NCI-H526 treated with DMSO at 0.1 percent for 48 hours (cell line): ENCODE data around the gene MNX1.
A peak's percentile ranks its signal among the peaks of the same experiment; 100 is the strongest.

Experiments used
- DNase-seq: peaks from one replicate; lab custom pipeline; 2025; lab: John Stamatoyannopoulos, UW

Gene MNX1

DNA sequence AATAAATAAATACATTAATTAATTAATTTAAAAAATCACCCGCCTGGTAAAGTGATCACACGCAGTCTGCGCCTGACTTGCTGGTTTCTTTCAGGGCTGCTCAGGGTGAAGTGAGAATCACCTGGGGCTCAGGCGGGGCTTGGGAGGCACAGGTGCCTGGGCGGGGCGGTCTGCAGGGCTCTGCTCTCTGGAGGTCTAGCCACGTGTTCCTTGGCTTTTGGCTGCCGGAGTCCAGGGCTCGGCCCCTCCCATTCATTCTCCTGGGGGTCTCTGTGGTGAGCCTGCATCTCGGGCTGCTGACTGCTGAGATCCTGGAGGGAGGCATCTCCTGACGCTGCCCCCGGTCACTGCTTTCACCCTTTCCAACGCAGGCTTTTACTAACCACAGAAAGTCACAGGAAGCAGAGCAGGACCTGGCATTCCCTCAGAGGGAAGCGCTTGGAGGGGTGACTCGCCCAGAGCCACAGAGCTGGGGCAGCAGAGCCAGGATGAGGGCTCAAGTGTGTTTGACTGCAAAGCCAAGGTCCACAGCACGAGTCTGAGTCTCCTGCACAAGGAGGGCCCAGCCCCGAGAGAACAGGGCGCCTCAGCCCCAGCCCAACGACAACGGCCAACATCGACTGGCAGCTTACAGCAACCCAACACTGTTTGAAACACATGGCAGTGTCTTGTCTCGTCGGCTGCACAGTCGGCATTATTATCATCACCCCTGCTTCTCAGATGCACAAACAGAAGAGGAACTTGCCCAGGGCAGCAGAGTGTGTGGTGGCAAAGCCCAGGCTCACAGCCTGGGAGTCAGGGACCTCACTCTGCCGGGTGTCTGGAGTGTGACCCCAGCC, 22.4 kb upstream of the MNX1 start:
- DNase-seq, result no peak

DNA sequence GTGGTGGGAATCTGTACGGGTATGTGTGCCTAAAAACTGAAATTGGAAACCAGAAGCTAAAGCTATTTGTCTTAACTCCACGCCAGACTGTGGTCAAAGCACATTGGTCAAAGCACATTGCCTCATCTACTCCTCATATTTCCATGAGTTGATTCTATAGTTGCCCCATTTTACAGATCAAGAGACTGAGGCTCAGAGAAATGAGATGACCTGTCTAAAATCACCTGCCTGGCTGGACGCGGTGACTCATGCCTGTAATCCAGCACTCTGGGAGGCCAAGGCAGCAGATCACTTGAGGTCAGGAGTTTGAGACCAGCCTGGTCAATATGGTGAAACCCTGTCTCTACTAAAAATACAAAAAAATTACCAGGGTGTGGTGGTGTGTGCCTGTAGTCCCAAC, 21.7 kb upstream of the MNX1 start:
- no peak for DNase-seq

DNA sequence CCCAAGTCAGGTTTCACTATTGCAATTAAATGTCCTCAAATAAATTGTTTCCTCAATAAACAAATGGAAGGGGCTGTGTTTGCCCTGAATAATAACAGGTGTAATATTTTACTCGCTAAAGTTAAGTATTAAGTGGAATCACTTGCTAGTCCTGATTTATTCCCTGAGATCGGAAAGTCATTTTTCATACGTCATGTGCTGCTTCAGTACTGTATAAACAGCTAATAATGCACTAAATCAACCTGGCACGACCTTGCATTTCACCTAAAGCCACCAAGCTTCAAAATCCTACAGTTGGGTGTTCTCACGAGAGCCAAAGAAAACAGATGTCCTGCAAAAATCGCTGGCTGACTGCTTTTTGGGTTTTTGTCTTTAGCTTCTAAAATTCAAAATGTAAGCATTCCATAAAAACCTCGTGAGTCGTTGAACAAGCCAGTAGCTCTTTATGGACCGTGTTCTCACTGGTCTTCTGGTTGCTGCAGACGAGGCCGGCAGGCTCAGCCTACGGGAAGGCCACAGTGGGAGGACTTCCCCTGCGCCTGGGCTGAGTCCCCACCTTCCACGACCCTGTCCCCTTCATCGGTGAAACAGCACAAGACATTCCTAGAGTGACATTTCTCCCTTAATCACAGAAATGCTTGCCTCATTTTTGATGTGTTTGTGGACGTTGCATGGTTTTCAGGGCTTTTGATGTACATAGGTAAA, 17.9 kb upstream of the MNX1 start:
- DNase-seq, result no peak

DNA sequence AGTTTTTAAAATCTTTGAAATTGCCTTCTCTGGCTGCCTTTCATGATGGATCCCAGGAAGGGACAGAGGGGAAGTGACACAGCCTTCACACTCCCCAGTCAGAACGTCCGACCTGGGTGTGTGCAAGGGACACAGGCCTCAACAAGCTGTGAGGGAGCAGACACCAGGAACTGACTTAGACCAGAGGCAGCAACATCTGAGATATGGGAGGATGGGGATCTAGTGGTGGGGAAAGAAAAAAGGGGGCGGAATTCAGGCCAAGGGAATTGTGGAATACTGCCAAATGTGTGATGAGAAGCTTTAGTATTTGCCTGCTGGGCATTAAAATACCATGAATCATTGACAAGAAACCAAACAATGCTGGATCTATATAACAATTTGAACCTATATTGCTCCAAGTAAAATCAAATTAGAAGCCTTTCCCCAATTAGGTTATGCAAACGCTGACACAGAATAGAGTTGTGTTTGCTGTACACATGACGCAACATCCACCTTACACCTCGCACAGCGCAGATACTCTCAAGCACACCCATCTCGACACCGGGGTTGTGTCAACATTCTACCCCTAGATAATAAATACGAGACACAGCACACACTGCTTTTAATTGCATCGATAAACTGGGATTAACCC, 17.2 kb upstream of the MNX1 start:
- DNase-seq, result no peak

DNA sequence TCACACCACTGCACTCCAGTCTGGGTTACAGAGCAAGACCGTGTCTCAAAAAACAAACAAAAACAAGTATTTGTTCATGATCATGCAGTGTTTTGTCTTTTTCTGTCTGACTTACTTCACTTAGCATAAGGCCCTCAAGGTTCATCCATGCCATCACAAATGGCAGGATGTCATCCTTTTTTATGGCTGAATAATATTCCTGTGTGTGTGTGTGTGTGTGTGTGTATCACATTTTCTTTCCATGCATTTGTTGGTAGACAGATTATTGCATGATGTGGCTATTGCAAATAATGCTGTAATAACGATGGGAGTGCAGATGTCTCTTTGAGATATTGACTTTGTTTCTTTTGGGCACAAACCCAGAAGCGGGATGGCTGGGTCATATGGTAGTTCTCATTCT, 14.3 kb upstream of the MNX1 start:
- no peak for DNase-seq

DNA sequence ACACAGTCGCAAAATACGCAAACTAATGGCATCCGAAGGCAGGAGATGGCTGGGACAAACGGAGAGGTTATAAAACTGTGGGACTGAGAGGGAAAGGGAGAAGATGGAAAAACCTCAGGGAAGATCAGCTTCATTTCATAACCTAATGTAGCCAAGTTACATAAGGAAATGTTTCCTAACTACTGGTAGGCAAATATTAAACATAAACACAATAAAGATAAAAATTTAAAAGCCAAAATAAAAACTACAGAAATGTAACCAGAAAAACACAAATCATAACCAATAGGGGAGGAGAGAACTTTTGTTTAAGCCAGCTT, 13.1 kb upstream of the MNX1 start:
- DNase-seq, result no peak

DNA sequence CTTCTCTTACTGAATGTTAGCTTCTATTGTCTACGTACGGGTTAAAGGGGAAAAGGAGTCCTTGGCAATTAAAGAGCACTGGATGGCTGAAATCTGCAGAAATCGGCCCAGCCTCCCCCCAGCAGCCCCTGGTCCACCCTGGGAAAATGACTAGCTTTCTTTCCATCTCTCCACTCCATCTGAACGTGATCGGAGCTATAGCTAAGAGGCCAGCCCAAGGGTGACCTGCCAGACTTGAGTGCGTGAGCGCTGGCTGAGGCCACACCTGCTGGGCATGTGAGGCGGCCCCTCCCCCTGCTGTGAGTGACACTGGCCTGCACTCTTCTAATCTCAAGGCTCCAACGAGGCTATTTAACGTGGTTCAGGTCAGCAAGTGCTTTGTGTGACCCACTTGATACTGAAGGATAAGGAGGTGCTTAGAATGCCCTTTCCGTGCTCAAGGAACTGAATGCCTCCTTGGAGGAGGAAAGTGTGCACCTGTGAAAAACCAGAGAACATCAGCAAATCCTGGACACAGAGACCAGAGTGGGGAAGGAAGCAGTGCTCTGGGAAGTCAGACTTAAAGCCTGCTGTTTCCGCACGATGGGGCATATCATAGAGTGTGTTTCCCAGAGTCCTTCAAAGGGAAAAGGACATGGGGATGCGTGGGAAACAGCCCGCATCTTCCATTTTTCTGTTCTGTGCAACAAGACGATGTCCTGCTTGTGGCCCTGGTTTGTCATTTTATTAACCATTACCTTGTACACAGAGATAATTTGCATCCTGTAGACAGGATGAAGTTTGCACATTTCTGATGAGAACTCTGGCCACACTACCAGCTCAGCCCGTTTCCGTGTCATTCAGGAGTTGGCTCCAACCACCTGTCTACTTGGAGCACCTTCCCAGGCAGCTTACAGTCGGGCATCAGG, 12.5 kb upstream of the MNX1 start:
- DNase-seq, result peak; percentile 62

DNA sequence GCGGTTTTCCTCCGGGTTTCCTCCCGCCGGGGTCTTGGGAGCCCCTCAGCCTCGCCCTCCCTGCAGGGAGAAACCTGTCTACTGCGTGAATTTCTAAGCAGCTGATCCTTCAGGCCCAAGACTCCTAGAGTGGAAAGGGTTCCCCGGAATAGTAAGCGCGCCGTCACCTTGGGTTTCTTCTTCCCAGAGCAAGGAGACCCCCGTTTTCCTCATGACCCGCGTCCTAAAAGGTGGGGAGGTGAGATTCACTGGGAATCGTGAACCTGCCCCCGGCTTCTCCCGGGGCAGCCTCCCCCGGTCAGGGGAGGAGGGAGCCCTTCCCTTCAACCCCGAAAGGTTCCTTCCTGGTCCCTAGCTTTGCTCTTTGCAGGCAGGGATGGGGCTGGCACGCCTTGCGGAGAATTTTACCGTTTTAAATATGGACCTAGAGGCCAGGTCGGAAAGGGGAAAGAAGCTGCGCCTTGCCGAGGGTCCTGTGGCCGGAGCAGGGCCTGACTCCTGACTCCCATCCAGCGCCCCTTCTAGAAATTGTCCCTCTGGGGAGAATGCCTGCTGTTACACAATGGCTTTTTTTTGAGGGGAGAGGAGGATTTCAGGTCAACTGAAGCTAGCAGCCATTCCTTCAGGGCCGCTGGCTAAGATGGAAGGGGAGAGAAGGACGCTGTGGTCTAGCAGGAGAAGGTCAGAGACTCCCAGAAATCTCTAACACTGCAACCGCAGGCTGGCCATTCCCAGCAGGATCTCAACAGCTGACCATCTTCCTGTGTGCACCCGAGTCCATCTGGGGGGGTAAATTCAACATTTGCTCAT, 11.6 kb upstream of the MNX1 start:
- no peak for DNase-seq

DNA sequence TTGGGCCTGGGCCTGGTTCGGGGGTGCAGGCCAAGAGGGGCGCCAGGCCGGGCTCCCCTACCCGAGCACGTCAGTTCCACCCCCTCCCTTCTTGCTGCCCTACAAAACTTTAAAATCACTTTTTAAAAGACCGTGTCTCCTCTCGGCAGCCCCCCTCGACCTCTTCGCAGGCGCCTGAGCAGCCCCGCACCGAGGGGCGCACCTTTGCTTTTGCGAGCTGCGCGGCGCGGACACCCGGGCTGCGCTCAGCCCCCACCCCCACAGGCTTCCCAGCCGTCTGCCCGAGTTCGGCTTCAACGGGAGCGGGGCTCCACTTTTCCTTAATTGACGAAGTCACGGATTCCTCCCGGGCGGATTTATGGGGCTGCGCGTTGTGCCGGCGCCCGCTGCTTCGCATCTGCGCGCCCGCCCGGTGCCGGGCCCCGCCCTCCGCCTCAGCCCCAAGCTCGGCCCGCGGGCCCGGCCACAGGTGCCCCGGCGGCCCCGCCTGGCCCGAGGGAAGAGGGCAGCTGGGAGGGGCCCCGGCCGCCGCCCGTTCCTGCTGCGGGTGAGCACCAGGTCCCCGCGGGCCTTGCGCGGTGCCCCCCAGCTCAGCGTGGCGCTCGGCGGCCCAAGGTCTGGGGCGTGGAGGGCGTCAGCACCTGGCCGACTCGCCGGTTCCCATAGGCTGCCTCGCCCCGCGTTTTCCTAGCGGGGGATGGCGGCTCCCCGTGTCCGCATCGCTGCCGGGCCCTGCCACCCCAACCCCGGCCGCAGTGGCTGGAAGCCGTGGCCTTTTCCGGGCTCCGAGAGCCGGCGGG, 10.8 kb upstream of the MNX1 start:
- DNase-seq, result no peak

DNA sequence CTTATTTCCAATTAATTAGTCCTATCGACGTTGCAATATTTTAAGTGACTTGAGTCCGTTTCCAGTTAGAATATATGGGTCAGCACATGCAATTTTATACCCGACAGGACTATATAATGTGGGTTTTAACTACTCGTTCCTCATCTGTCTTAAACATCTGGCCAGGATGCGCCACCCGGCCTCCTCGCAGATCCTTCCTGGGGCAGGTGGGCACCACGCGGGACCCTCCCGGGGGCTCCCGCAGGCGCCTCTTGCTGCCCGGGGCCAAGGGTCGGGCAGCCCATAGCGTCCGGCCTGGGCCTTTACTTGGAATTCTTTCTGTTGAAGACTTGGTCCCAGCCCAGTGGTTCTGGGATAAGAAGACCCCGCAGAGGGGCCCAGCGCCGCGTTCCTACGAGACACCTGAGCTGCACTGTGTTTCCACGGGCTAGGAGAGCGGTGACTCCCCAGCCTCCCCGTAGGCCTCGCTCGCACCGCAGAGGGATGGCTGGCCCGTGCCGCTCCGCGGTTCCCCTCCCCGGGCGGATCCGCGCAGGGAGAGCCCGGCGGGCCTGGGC, 10.1 kb upstream of the MNX1 start:
- no peak for DNase-seq

DNA sequence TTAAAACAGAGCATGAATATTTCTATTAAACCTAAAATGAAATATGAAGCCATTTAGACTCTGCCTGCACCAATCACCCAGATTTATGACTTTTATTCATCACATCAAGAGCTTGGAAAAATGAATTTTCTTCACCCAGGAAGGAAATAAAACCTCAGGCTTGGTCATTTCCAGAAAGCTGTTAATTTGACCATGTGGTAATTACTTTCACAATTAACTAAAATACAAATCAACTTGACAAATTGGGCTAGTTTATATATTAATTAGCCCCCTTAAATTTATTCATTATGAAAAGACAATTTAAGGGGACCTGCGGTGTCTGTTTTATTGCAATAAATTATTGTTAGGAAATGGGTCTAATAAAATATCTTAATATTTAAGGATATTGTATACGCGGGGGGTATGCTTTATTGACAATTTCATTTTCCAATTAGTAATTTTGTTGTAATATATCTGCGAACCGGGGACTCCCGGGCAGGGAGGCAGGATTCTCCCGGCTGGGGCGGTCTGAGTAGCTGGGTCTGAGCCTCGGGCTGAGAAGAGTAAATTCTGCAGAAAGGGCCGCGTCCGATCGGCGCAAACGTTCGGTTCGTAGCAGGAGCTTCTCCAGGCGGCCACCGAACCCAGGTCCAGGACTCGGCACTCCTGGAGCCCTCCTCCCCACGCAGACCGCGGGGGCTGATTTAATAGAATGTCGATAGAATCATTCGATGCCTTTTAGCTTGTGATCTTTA, 9.4 kb upstream of the MNX1 start:
- no peak for DNase-seq

DNA sequence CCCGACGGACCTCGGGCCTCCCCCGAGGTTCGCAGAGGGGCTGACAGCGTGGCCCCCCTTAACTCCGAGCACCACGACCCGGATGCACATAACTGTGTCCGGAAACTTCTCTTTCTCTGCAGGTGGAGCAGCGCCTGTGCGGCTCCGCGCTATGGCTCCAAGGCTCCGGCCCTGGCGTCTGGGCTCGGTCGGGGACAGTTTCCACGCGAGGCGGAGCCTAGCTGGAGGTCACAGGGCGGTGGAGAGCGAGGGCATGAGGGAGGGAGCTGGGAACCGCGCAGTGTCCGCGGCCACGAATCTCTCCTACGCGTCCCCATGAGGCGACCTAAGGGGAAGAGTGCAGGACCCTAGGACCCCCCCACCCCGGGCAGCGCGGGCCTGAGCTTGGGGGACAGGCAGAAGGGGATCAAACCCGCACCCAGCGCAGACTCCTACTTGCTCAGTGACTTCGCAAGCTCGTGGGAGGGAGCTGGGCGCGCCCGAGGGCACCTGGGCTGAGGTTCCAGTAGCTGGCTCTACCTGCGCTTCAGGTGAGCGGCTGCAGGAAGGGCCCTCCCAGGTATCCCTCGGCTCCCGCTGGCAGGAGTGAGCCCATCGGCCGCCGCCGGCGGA, 8.6 kb upstream of the MNX1 start:
- DNase-seq, result peak; percentile 43

DNA sequence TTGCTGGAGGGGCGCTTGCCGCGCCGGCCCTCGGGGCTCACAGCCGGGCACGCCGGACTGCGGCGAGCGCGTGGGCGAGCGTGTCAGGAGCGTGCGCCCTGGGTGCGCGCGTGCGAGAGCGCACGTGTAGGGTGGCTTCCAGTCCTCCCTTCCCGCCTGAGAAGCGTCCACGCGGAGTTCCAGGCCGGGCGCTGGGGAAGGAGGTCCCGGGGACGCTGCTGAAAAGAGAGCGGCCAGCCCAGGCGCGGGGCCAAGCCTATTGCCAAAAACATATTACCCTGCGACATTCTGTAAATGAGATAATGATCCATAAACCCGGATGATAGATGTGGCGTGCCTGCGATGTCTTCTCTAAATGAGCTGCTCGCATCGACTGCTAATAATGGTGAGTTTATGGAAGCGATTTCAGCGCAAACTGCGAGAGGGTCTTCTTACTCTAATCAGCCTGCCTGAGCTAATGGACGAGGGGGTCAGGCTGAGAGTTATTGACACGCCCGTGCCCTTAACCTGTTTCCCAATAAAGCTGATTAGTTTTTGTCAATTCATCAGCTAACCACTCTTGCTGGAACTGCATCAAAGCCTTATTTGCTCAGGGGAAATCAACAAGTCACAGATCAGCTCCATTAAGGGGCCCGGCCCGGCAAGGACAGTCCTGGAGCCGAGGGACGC, 8.0 kb upstream of the MNX1 start:
- no peak for DNase-seq

DNA sequence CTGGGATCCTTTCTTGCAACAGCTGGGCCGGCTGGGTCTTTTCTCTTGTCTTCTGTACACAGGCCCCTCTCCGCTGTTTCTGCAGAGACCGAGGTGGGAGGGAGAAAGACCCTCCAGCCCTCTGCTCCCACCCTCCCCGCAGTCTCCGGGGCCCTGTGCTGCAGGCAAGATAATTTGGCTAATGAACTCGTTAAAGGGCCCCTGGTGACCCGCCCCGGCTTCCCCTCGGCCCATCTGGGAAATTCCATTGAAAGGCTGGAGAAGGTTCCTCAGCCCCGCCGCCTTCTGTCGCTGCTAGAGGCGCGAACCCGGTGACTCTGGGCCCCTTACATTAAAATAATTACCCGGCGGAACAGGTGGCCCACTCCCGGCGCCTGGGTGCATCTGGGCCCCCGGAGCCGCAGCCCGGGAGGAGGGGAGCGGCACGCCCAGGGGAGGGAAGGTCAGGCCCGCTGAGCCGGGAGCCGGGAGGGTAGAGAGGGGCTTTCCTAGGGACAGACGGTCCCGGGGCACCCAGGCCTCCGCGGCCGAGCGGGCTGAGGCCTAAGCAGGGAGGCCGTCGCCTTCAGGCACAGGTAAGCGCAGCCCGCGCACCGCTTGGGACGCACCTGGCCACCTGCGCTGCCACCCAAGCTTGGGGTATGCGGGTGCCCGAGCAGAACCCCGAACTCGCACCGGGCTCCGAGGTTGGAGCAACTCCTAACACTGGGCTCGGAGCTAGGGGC, 7.3 kb upstream of the MNX1 start:
- DNase-seq, result peak; percentile 65

DNA sequence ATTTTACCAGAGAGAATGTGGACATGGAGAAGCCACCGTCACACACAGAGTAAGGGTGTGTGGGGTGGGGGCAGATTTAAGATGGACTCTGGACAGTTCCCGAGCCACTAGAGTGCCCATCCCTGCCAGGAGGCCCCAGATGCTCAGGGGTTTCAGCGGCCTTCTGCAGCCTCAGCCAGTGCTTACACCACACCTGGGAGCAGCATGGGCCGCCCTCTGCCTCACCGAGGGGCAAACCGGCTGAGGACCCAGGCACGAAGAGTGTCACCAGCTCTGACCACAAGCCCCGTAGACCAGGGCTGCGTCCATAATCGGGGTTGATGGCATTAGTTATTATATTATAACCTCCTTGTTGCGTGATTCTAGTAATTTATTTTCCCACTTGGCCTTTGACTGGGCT, 6.7 kb upstream of the MNX1 start:
- no peak for DNase-seq

DNA sequence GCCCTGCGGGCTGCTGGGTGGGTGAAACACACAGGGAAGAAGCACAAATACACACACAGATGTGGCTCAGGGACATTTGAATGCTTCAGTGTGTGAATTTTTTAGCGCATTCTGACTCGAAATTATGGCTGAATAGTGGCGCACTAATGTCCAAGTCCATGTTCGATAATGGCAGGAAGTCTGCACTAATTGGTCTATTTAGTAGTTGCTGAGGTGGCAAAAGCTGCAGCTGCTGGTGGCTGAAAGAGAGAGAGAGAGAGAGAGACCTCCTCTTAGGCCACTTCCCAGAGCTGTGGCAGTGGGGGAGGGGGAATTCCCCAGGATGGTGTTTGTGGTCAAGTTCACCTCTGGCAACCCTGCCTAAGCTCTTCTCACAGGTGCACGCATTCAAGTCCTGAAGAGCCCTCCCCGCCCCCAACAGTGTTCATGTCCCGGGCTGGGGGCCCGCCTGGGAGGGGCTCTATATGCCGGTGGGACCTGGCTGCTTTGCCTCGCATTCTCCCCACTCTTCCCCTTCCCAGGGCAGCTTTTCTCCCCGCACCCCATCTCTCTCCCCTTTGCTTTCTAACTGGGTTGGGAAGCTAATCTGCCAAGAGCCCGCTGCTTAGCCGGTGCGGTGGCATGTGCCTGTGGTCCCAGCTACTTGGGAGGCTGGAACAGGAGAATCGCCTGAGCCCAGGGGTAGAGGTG, 6.0 kb upstream of the MNX1 start:
- peak; percentile 50 for DNase-seq

DNA sequence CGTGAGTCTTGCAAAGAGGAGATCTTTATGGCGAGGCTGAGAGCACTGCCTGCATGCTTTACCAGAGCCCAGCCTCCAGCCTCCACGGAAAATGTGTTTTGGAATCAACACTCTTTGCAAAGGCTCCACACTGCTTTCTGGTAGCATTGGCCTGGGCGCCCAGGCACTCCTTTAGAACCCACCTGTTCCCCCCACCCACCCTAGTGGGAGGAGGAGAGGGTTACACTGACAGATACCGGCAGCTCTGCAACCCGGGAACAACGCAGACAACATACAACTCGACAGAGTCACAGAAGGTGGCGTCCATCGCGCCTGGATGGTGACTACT, 5.5 kb upstream of the MNX1 start:
- no peak for DNase-seq
